Trophoblast cell (in vitro differentiated cells and primary cell): ENCODE measurements around the gene ZCCHC4.

Source experiments
- DNase-seq, 2 donors: peaks; one replicate each; pipeline ENCODE4 v3.0.0-alpha.2; 2016
- H2AFZ ChIP-seq: 2 replicates; pipeline ENCODE4 v1.6.1; 2013; ENCODE audit warnings: low read length, moderate library complexity, mild to moderate bottlenecking; ENCODE audit not compliant: insufficient read depth, poor library complexity
- H2AK5ac ChIP-seq: 2 replicates; pipeline ENCODE4 v1.6.1; 2013; ENCODE audit warnings: mild to moderate bottlenecking, low read length
- H2BK120ac ChIP-seq: 2 replicates; pipeline ENCODE4 v1.6.1; 2013; ENCODE audit warnings: low read length, mild to moderate bottlenecking, moderate library complexity; ENCODE audit not compliant: insufficient read depth, poor library complexity
- H2BK12ac ChIP-seq: 2 replicates; pipeline ENCODE4 v1.6.1; 2013; ENCODE audit warnings: mild to moderate bottlenecking, low read length, moderate library complexity
- H2BK5ac ChIP-seq: 2 replicates; pipeline ENCODE4 v1.6.1; 2013; ENCODE audit warnings: low read length, low read depth, moderate library complexity, mild to moderate bottlenecking; ENCODE audit not compliant: poor library complexity
- H3K14ac ChIP-seq: 2 replicates; pipeline ENCODE4 v1.6.1; 2013; ENCODE audit warnings: mild to moderate bottlenecking, low read length
- H3K18ac ChIP-seq: 2 replicates; pipeline ENCODE4 v1.6.1; 2013; ENCODE audit warnings: mild to moderate bottlenecking, low read length
- H3K23ac ChIP-seq: 2 replicates; pipeline ENCODE4 v1.6.1; 2013; ENCODE audit warnings: low read length
- H3K27ac ChIP-seq: 2 replicates; pipeline ENCODE4 v1.5.1; 2013; ENCODE audit warnings: low read depth, mild to moderate bottlenecking, inconsistent platforms, low read length, moderate library complexity
- H3K27me3 ChIP-seq: 2 replicates; pipeline ENCODE4 v1.6.1; 2013; ENCODE audit warnings: inconsistent platforms, mild to moderate bottlenecking, low read length, moderate library complexity; ENCODE audit not compliant: insufficient read depth
- H3K36me3 ChIP-seq, 2 experiments: 1 replicate in 1 of 2; 2 replicates in 1 of 2; pipeline ENCODE4 v1.6.1; 2013; ENCODE audit warnings: low read length in 2 of 2, mild to moderate bottlenecking in 2 of 2, moderate library complexity in 1 of 2; ENCODE audit not compliant: insufficient read depth in 2 of 2, control insufficient read depth in 1 of 2
- H3K4ac ChIP-seq: 2 replicates; pipeline ENCODE4 v1.6.1; 2013; ENCODE audit warnings: low read depth, mild to moderate bottlenecking, low read length, moderate library complexity
- H3K4me1 ChIP-seq, 2 experiments: 1 replicate in 1 of 2; 2 replicates in 1 of 2; pipeline ENCODE4 v1.6.1; 2013; ENCODE audit warnings: low read length in 2 of 2, mild to moderate bottlenecking in 2 of 2, moderate library complexity in 1 of 2; ENCODE audit not compliant: insufficient read depth in 2 of 2, control insufficient read depth in 1 of 2
- H3K4me2 ChIP-seq: 2 replicates; pipeline ENCODE4 v1.6.1; 2013; ENCODE audit warnings: inconsistent platforms, mild to moderate bottlenecking, low read length, moderate library complexity
- H3K4me3 ChIP-seq: 2 replicates; pipeline ENCODE4 v1.5.1; 2013; ENCODE audit warnings: mild to moderate bottlenecking, low read depth, low read length, inconsistent platforms
- H3K79me1 ChIP-seq: one replicate; pipeline ENCODE4 v1.6.1; 2013; ENCODE audit warnings: low read length
- H3K79me2 ChIP-seq: 2 replicates; pipeline ENCODE4 v1.6.1; 2013; ENCODE audit warnings: low read length, mild to moderate bottlenecking; ENCODE audit not compliant: control insufficient read depth, insufficient read depth, poor library complexity
- H3K9ac ChIP-seq: 2 replicates; pipeline ENCODE4 v1.6.1; 2013; ENCODE audit warnings: mild to moderate bottlenecking, low read length
- H3K9me3 ChIP-seq: 2 replicates; pipeline ENCODE4 v1.6.1; 2013; ENCODE audit warnings: low read depth, mild to moderate bottlenecking, control low read depth, inconsistent platforms, low read length; ENCODE audit not compliant: insufficient read depth
- H4K12ac ChIP-seq: 2 replicates; pipeline ENCODE4 v1.6.1; 2013; ENCODE audit warnings: low read depth, mild to moderate bottlenecking, low read length, moderate library complexity
- H4K8ac ChIP-seq: 2 replicates; pipeline ENCODE4 v1.6.1; 2013; ENCODE audit warnings: low read depth, mild to moderate bottlenecking, low read length, moderate library complexity
- H4K91ac ChIP-seq: one replicate; pipeline ENCODE4 v1.6.1; 2013; ENCODE audit warnings: low read depth, mild to moderate bottlenecking, low read length, moderate library complexity
- WGBS: extraction: QIAGEN DNeasy Blood & Tissue Kit; methylation state at CpG from one replicate; pipeline ENCODE4 v1.1.7; 2013; ENCODE audit warnings: missing lambda C conversion rate; ENCODE audit not compliant: insufficient read length, insufficient coverage; ENCODE audit errors: extremely low coverage; 5-methylcytosine and 5-hydroxymethylcytosine counted together

The ZCCHC4 gene

GRCh38 chr4:25406081-25406692 lies 93.6 kb downstream of the ZCCHC4 start:
- H3K4me3 ChIP-seq, result no peak overlapping the region
- no CpG with 5 or more reads among the region's 5 CpGs for WGBS
- no peak overlapping the region for H3K4me2 ChIP-seq

GRCh38 chr4:25410820-25411529 lies 98.4 kb downstream of the ZCCHC4 start:
- Histone ChIP-seq H4K12ac (no peak overlapping the region), H4K91ac (no peak overlapping the region), H3K4me2 (no peak overlapping the region), H2AK5ac (no peak overlapping the region), H3K14ac (no peak overlapping the region), H3K9ac (no peak overlapping the region), H3K79me2 (no peaks in the 10 kb centered on the region), H2BK120ac (no peak overlapping the region), H3K27me3 (no peaks in the 10 kb centered on the region), H3K4me1 (no peaks in the 10 kb centered on the region), H4K8ac (no peak overlapping the region), H3K18ac (no peak overlapping the region), H2AFZ (no peak overlapping the region), H3K4me3 (no peak overlapping the region), H3K27ac (no peak overlapping the region), H3K4ac (no peak overlapping the region), H3K9me3 (no peaks in the 10 kb centered on the region), H2BK12ac (no peak overlapping the region), H2BK5ac (no peak overlapping the region), H3K79me1 (no peaks in the 10 kb centered on the region), H3K23ac (no peak overlapping the region), H3K36me3 (peaks cover 11 to 16% of the 10 kb centered on the region in 2 experiments)
- no peak for DNase-seq
- no CpG with 5 or more reads among the region's 4 CpGs for WGBS

More at GRCh38 chr4:25406081-25406692, 93.6 kb downstream of the ZCCHC4 start:
- Histone ChIP-seq H3K27me3 (no peaks in the 10 kb centered on the region), H2BK12ac (no peak overlapping the region), H4K12ac (no peak overlapping the region), H3K9ac (no peak overlapping the region), H3K79me1 (no peaks in the 10 kb centered on the region), H3K36me3 (peaks cover 7 to 13% of the 10 kb centered on the region in 2 experiments), H3K4me1 (no peaks in the 10 kb centered on the region), H4K8ac (no peak overlapping the region), H3K14ac (no peak overlapping the region), H3K79me2 (no peaks in the 10 kb centered on the region), H3K18ac (no peak overlapping the region), H2BK120ac (no peak overlapping the region), H2BK5ac (no peak overlapping the region), H3K9me3 (no peaks in the 10 kb centered on the region), H2AK5ac (no peak overlapping the region), H4K91ac (no peak overlapping the region), H2AFZ (no peak overlapping the region), H3K23ac (no peak overlapping the region), H3K27ac (no peak overlapping the region), H3K4ac (no peak overlapping the region)
- no peak for DNase-seq

GRCh38 chr4:25413261-25413660 lies 100.7 kb downstream of the ZCCHC4 start:
- Histone ChIP-seq H3K27ac (no peak overlapping the region), H3K23ac (no peak overlapping the region), H3K18ac (no peak overlapping the region), H2AFZ (no peak overlapping the region), H3K4me1 (no peaks in the 10 kb centered on the region), H2BK12ac (no peak overlapping the region), H2BK5ac (no peak overlapping the region), H3K4me2 (no peak overlapping the region), H2AK5ac (no peak overlapping the region), H4K8ac (no peak overlapping the region), H3K9ac (no peak overlapping the region), H3K14ac (no peak overlapping the region), H3K9me3 (no peaks in the 10 kb centered on the region), H3K36me3 (peaks cover 11 to 21% of the 10 kb centered on the region in 2 experiments), H3K4me3 (no peak overlapping the region), H2BK120ac (no peak overlapping the region), H4K91ac (no peak overlapping the region), H3K79me2 (no peaks in the 10 kb centered on the region), H3K79me1 (no peaks in the 10 kb centered on the region), H3K27me3 (no peaks in the 10 kb centered on the region), H3K4ac (no peak overlapping the region), H4K12ac (no peak overlapping the region)
- no peak for DNase-seq
- WGBS, result no CpG with 5 or more reads among the region's 3 CpGs

- DNase-seq, result no peak
- H3K79me2 ChIP-seq, result no peaks in the 10 kb centered on the region
- H2BK12ac ChIP-seq, result no peak overlapping the region
- no peak overlapping the region for H3K14ac ChIP-seq
- H3K4me2 ChIP-seq, result no peak overlapping the region
- H2AFZ ChIP-seq, result no peak overlapping the region
- H3K27ac ChIP-seq, result no peak overlapping the region
- H2AK5ac ChIP-seq, result no peak overlapping the region
- no peaks in the 10 kb centered on the region for H3K4me1 ChIP-seq
- H3K9ac ChIP-seq, result no peak overlapping the region
- H3K36me3 ChIP-seq, result peaks cover 7 to 9% of the 10 kb centered on the region in 2 experiments
- H3K18ac ChIP-seq, result no peak overlapping the region
- no peak overlapping the region for H3K4ac ChIP-seq
- no peak overlapping the region for H3K23ac ChIP-seq
- H2BK5ac ChIP-seq, result no peak overlapping the region
- no peak overlapping the region for H4K12ac ChIP-seq
- H4K8ac ChIP-seq, result no peak overlapping the region
- no peak overlapping the region for H4K91ac ChIP-seq
- H3K4me3 ChIP-seq, result no peak overlapping the region
- WGBS, result no CpG with 5 or more reads among the region's 2 CpGs
- H3K79me1 ChIP-seq, result no peaks in the 10 kb centered on the region
- no peak overlapping the region for H2BK120ac ChIP-seq
- no peaks in the 10 kb centered on the region for H3K9me3 ChIP-seq
- H3K27me3 ChIP-seq, result no peaks in the 10 kb centered on the region
These were observed 104.4 kb downstream of the ZCCHC4 start for GRCh38 chr4:25417014-25417413.
